Gastrocnemius medialis (tissue), 4 donors: Measurements from ENCODE around the gene AGXT2. TPM values are rescaled to one million over a fixed set of nuclear protein-coding genes. Genes with fewer than 3 reads are reported as not detected.

Experiments
- ATAC-seq, 2 donors: fragments of 150-250 bp; one replicate each; pipeline ENCODE4 v1.9.1; 2016
- DNase-seq, 2 donors: peaks; one replicate each; pipeline ENCODE4 v3.0.0-alpha.2; 2019
- H3K27ac ChIP-seq, 4 donors: fragments of 200-600 bp; sonication (generic); 1 replicate in 1 of 4; 2 replicates in 3 of 4; pipeline ENCODE4 v1.5.1; 2016 to 2018; ENCODE audit warnings: mild to moderate bottlenecking in 2 of 4, moderate library complexity in 1 of 4
- H3K27me3 ChIP-seq, 3 donors: fragments of 200-600 bp; sonication (generic) in 2 of 3; 1 replicate in 1 of 3; 2 replicates in 2 of 3; pipeline versions ENCODE4 v1.5.1 to v1.6.0; 2016 to 2019; ENCODE audit warnings: mild to moderate bottlenecking in 1 of 3, moderate library complexity in 1 of 3
- H3K36me3 ChIP-seq, 2 donors: fragments of 200-600 bp; sonication (generic) in 1 of 2; one replicate each; pipeline ENCODE4 v1.5.1; 2017 to 2018
- H3K4me1 ChIP-seq, 2 donors: fragments of 200-600 bp; sonication (generic) in 1 of 2; one replicate each; pipeline ENCODE4 v1.5.1; 2016 to 2017; ENCODE audit warnings: mild to moderate bottlenecking in 2 of 2
- H3K4me3 ChIP-seq, 4 donors: fragments of 200-600 bp; sonication (generic) in 3 of 4; 1 replicate in 1 of 4; 2 replicates in 3 of 4; pipeline ENCODE4 v1.5.1; 2016 to 2019; ENCODE audit warnings: mild to moderate bottlenecking in 2 of 4
- H3K9me3 ChIP-seq, 3 donors: fragments of 200-600 bp; sonication (generic) in 2 of 3; 1 replicate in 1 of 3; 2 replicates in 2 of 3; pipeline ENCODE4 v1.5.1; 2016 to 2019
- CTCF ChIP-seq, 5 experiments: fragments of 450-650 bp in 3 of 5; fragments of 200-600 bp in 2 of 5; sonication (generic) in 2 of 5; IDR thresholded peaks in 4 of 5; conservative IDR thresholded peaks in 1 of 5; 1 replicate in 4 of 5; 2 replicates in 1 of 5; pipeline ENCODE4 v1.5.1; 2016 to 2019; ENCODE audit warnings: antibody characterized with exemption in 5 of 5, mild to moderate bottlenecking in 3 of 5, moderate library complexity in 3 of 5
- POLR2A ChIP-seq, 2 donors: fragments of 450-650 bp; IDR thresholded peaks; one replicate each; pipeline ENCODE4 v1.6.1; 2017; ENCODE audit warnings: antibody characterized with exemption in 2 of 2, mild to moderate bottlenecking in 2 of 2, moderate library complexity in 2 of 2
- in situ Hi-C, 4 donors: fragments of 200-750 bp; cut with MboI; loops; one replicate each; pipeline versions ENCODE4 v1.15.0 to v1.8.0; 2017; ENCODE audit warnings: low sequenced_read_pairs in 4 of 4
- intact Hi-C: fragments of 100-400 bp; cut with DNase I; formaldehyde crosslinking; loops from one replicate; pipeline ENCODE4 v1.15.1; 2023; ENCODE audit warnings: low total_unique reads
- total RNA-seq, 4 donors: library from RNA; depleted of rRNA; stranded (reverse); fragments of >200 nt; gene quantifications; one replicate each; pipeline versions ENCODE4 v1.1.0 to v1.2.3, GENCODE V29; 2016

The AGXT2 gene
- total RNA-seq, 4 donors from 2014 or later, result 0.20 TPM; not detected in 2

- Histone ChIP-seq H3K9me3 (no peaks in the 10 kb centered on the region), H3K4me1 (no peaks in the 10 kb centered on the region), H3K36me3 (no peaks in the 10 kb centered on the region), H3K27me3 (no peaks in the 10 kb centered on the region), H3K27ac (no peak overlapping the region), H3K4me3 (no peak overlapping the region)
- TF ChIP-seq CTCF (IDR thresholded peaks at IDR 0.05 in 4 of 5, conservative IDR thresholded peaks at IDR 0.05 in 1 of 5), result no peak
- no peak for TF ChIP-seq POLR2A (IDR thresholded peaks at IDR 0.05)
- intact Hi-C loops, result no loop called here
- DNase-seq, result no peak
- in situ Hi-C loops, result no loop called here
- no peak for ATAC-seq
Observed at GRCh38 chr5:35050541-35051126, 2.9 kb upstream of the AGXT2 start.

- intact Hi-C loops (no loop called here), in situ Hi-C loops (no loop called here)
Observed at GRCh38 chr5:35048910-35049309, 1.2 kb upstream of the AGXT2 start.

GRCh38 chr5:35046774-35047173 lies 975 bp downstream of the AGXT2 start:
- H3K4me1 ChIP-seq, result no peaks in the 10 kb centered on the region
- ATAC-seq, result no peak
- no peaks in the 10 kb centered on the region for H3K9me3 ChIP-seq
- TF ChIP-seq POLR2A (IDR thresholded peaks at IDR 0.05) (no peak), CTCF (IDR thresholded peaks at IDR 0.05 in 4 of 5, conservative IDR thresholded peaks at IDR 0.05 in 1 of 5) (no peak)
- no peak for DNase-seq
- H3K36me3 ChIP-seq, result no peaks in the 10 kb centered on the region
- H3K4me3 ChIP-seq, result no peak overlapping the region
- intact Hi-C loops (no loop called here), in situ Hi-C loops (no loop called here)
- no peak overlapping the region for H3K27ac ChIP-seq
- no peaks in the 10 kb centered on the region for H3K27me3 ChIP-seq

More at GRCh38 chr5:35048910-35049309, 1.2 kb upstream of the AGXT2 start:
- no peak for ATAC-seq
- Histone ChIP-seq H3K27me3 (no peaks in the 10 kb centered on the region), H3K4me3 (no peak overlapping the region), H3K27ac (no peak overlapping the region), H3K4me1 (no peaks in the 10 kb centered on the region), H3K36me3 (no peaks in the 10 kb centered on the region), H3K9me3 (no peaks in the 10 kb centered on the region)
- no peak for TF ChIP-seq POLR2A (IDR thresholded peaks at IDR 0.05)
- TF ChIP-seq CTCF (IDR thresholded peaks at IDR 0.05 in 4 of 5, conservative IDR thresholded peaks at IDR 0.05 in 1 of 5), result no peak
- no peak for DNase-seq

- Histone ChIP-seq H3K4me1 (no peaks in the 10 kb centered on the region), H3K27me3 (no peaks in the 10 kb centered on the region), H3K4me3 (no peak overlapping the region), H3K9me3 (no peaks in the 10 kb centered on the region), H3K36me3 (no peaks in the 10 kb centered on the region), H3K27ac (no peak overlapping the region)
- DNase-seq (no peak), ATAC-seq (no peak)
- TF ChIP-seq CTCF (IDR thresholded peaks at IDR 0.05 in 4 of 5, conservative IDR thresholded peaks at IDR 0.05 in 1 of 5) (no peak), POLR2A (IDR thresholded peaks at IDR 0.05) (no peak)
- intact Hi-C loops (no loop called here), in situ Hi-C loops (no loop called here)
Observed at GRCh38 chr5:35045280-35045679, 2.5 kb downstream of the AGXT2 start.

- Histone ChIP-seq H3K27ac (no peak overlapping the region), H3K4me3 (no peak overlapping the region), H3K36me3 (no peaks in the 10 kb centered on the region), H3K27me3 (no peaks in the 10 kb centered on the region), H3K4me1 (no peaks in the 10 kb centered on the region), H3K9me3 (no peaks in the 10 kb centered on the region)
- no peak for ATAC-seq
- in situ Hi-C loops, result no loop called here
- intact Hi-C loops, result no loop called here
- TF ChIP-seq POLR2A (IDR thresholded peaks at IDR 0.05) (no peak), CTCF (IDR thresholded peaks at IDR 0.05 in 4 of 5, conservative IDR thresholded peaks at IDR 0.05 in 1 of 5) (no peak)
- no peak for DNase-seq
Observed at GRCh38 chr5:35044649-35045048, 3.1 kb downstream of the AGXT2 start.
